Measurements from ENCODE around the gene CCDC34.
"Not testable (repeated sequence)": the region's sequence is repeated elsewhere in the genome, so short reads cannot be mapped to it uniquely, and the experiment has no call there.

The CCDC34 gene

DNA sequence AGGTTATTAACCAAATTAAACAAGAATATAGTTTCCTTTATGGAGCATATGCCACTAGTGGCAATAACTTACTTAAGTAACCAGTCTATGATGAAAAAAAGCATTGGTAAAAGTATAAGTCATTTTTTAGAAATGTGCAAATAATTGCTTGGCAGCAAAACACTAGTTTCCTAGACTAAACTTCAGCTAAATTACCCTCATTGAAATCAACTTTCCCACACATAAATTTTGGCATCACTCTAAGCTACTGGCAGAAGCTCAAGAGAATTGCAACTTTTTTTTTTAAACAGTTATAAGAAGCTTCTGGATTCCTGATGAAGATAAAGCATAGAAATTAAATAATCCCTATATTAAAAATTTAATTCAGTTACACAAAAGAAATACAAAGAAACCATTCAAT lies 12.5 kb downstream of the CCDC34 start:
- TF ChIP-seq, protein P1, sequence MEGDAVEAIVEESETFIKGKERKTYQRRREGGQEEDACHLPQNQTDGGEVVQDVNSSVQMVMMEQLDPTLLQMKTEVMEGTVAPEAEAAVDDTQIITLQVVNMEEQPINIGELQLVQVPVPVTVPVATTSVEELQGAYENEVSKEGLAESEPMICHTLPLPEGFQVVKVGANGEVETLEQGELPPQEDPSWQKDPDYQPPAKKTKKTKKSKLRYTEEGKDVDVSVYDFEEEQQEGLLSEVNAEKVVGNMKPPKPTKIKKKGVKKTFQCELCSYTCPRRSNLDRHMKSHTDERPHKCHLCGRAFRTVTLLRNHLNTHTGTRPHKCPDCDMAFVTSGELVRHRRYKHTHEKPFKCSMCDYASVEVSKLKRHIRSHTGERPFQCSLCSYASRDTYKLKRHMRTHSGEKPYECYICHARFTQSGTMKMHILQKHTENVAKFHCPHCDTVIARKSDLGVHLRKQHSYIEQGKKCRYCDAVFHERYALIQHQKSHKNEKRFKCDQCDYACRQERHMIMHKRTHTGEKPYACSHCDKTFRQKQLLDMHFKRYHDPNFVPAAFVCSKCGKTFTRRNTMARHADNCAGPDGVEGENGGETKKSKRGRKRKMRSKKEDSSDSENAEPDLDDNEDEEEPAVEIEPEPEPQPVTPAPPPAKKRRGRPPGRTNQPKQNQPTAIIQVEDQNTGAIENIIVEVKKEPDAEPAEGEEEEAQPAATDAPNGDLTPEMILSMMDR (conservative IDR thresholded peaks at IDR 0.05): no peak
- H3K27ac ChIP-seq: peak overlapping the region; percentile 17; the same call in 1 of the 2 replicates

DNA sequence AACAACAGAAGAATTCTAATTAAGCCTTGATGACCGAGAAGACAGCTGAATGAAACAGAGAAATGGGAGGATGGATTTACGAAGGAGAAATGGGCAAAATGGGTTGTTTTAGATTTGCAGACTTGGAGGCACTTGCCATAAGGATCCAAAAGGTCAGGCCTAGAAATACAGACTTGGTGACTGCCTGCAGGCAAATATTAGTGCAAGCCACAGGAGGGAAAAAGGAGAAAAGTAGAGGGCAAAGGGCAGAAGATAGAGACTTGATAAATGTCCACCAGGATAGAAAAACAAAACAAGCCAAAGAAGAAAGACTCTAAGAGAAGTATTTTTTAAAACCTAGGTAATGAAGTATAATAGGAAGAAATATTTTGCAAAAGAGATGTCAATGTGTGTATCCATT lies 13.1 kb downstream of the CCDC34 start:
- no peak overlapping the region for H3K27ac ChIP-seq

DNA sequence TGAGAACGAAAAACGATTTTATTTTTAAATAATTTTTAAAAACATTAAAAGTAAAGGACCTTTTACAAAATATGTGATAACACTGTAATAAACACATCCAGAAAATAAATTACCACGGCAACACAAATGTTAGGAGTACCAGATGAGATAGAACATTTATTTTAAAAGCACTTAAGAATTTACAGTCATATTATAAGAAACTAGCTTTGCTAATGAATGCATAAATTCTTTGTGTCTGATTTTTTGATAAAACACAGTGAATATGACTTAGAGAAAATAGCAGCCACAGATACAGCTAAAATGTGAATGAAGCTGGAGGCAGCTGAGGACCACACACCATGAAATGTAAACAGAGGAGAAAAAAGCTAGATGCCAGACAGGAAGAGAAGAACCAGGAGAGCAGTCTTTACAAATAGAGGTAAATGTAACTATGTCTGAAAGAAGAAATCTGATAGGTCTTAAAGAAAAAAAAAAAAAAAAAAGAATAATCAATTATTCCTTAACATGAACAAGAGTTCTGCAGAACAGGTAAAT lies 14.6 kb downstream of the CCDC34 start:
- peak overlapping the region; percentile 48 for H3K27ac ChIP-seq
- TF ChIP-seq, protein P1 (conservative IDR thresholded peaks at IDR 0.05): no peak

More for the DNA sequence above, 13.1 kb downstream of the CCDC34 start:
- TF ChIP-seq, protein P1 (conservative IDR thresholded peaks at IDR 0.05): no peak

DNA sequence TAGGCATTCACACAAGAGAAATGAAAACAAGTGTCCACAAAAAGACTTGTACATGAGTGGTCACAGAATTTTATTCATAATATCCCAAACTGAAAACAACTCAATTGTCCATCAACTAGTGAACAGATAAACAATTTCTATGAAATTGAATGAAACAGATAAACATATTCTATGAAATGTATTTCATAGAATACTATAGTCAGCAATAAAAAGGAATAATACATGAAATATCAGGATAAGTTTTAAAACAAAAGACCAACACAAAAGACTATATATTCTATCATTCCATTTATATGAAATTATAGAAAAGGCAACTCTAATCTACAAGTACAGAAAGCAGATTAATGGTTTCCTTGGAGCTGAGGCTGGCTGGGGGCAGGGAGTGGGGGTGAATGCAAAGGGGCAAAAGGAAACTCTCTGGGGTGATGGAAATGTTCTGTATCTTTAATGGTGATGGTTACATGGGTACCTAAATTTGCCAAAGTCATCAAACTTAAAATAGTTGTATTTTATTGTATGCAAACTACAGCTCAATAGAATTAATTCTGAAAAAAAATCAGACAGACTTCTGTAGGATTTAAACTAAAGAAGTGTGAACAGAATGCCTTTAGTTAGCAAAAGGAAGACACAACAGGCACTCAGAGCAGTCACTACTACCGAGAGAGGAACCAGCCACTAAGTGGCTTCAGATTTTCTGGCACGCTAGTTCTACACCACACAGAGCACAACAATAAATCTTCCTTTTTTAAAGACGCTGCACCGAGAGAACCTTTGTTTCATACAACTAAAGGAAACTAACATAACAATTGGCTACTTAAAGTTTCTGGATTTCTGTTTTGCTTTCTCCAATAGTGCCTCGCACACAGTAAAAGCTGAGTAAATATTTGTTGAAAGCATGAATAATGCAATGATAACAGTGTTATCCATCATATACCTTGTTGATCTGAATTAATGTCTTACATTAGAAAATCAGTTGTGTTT lies 15.4 kb downstream of the CCDC34 start:
- TF ChIP-seq, protein P1 (conservative IDR thresholded peaks at IDR 0.05): no peak
- H3K27ac ChIP-seq: peak overlapping the region; percentile 48

DNA sequence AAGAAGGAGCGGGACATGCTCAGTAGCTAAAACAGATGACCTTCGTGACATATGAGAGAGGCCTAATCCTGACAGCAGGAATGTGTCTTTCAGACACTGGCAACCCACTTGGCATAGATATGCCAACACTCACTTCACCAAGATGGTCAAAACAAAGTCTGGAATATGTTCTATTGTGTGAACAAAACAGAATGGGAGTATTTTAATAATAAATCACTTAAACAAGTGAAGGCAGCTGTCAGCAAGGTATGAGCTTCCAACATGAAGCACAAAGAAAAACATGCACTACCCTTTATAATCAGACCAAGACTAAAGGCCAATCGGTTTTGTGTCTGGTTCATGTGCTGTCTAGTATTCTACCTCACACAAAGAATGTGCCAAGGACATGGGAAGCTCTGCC lies 23.1 kb downstream of the CCDC34 start:
- TF ChIP-seq, protein P1 (conservative IDR thresholded peaks at IDR 0.05): no peak

DNA sequence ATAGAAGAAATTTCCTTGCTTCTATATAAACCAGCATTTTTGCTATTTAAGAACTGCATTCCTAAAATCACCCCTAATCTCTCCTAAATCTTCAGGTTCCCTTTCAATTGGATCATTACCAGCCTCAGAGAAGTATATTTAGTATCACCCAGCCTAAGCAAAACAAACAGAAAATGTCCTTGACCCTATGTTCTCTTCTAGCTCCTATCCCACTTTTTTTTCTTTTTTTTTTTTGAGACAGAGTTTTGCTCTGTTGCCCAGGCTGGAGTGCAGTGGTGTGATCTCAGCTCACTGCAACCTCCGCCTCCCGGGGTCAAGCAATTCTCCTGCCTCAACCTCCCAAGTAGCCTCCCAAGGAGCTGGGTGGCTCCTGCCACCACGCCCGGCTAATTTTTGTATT lies 28.3 kb downstream of the CCDC34 start:
- H3K27ac ChIP-seq: not testable (repeated sequence)

More for the DNA sequence above, 23.1 kb downstream of the CCDC34 start:
- no peak overlapping the region for H3K27ac ChIP-seq

DNA sequence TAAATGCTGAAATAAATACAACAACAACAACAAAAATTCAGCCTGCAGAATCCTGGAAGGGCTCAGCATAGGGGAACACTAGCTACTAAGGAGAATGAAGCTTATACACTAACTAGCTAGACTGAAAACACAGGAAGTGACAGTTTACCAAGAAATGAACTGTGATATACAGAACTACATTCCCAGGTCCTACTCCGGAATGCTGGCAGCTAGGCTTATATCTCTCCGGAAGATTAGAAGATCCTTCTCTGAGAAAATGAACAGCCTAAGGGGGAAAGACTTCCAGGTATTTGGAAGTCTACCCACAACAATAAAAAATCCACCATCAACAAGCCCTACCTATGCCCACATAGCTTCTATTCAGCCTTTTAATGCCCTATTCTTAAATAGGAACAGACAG lies 31.0 kb downstream of the CCDC34 start:
- TF ChIP-seq, protein P1 (conservative IDR thresholded peaks at IDR 0.05): no peak
- H3K27ac ChIP-seq: no peak overlapping the region
